AG09319 (cell line): ENCODE measurements around the gene DZIP1L.
A peak's percentile ranks its signal among the peaks of the same experiment; 100 is the strongest.

Experiments
- DNase-seq: peaks from one replicate; pipeline ENCODE4 v3.0.0-alpha.2; 2010; ENCODE audit warnings: low read depth; ENCODE audit errors: extremely low read depth
- TF ChIP-seq, protein P1 (sequence below): IDR thresholded peaks from 2 replicates; pipeline ENCODE4 v1.5.1; 2011; ENCODE audit warnings: low read depth, mild to moderate bottlenecking, inconsistent platforms, low read length, moderate library complexity

Gene DZIP1L

DNA sequence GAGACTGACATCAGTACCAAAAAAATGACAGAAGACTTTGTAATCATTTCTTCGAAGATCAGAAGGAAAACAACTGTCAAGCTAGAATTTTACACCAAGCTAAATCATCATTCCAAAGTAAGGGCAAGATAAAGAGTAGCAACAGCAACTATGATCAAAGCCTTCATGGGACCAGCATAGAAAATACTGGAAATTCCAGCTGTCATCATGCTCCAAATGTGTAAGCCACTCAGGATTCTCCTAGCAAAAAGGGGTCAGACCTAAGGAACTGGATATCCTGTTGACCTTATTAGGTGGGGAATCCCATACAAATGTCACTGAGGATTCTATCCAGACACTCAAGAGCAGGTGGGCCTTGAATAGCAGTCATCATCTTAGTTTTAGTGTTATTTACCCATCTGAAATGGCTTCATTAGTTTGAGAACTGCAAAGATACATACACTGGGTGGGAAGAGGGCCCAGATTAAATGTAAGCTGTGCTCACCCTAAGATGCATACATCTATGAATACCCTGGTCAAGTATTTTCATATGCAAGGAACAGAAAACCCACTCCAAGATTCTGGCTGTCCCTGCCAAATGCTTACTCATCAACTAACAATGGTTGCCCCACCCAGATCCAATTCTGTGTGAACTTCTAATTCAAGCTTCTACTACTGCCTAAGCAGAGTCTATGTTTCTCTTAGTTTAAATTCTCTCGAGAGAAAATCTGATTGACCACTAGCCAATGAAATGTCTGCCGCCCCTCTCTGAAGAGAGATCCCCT lies 72.0 kb downstream of the DZIP1L start:
- peak; percentile 48 for DNase-seq
- TF ChIP-seq, protein P1, sequence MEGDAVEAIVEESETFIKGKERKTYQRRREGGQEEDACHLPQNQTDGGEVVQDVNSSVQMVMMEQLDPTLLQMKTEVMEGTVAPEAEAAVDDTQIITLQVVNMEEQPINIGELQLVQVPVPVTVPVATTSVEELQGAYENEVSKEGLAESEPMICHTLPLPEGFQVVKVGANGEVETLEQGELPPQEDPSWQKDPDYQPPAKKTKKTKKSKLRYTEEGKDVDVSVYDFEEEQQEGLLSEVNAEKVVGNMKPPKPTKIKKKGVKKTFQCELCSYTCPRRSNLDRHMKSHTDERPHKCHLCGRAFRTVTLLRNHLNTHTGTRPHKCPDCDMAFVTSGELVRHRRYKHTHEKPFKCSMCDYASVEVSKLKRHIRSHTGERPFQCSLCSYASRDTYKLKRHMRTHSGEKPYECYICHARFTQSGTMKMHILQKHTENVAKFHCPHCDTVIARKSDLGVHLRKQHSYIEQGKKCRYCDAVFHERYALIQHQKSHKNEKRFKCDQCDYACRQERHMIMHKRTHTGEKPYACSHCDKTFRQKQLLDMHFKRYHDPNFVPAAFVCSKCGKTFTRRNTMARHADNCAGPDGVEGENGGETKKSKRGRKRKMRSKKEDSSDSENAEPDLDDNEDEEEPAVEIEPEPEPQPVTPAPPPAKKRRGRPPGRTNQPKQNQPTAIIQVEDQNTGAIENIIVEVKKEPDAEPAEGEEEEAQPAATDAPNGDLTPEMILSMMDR = no peak

DNA sequence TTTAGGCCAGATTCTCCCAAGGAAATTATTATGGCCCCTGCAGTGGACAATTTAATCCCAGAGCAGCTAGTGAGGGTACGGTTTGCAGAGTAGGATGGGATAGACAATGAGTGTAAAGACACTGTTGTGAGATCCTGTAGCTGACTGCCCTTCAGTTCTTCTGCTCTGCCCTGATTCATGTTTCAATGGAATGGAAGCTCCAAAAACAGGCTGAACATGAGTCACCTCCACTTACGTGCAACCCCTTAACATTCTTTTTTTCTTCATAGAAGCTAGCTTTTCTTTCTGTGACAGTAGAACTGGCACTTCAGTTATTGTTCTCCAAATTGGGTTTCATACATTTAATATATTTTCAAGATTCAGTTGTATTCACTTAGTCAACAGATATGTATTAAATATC lies 73.4 kb downstream of the DZIP1L start:
- TF ChIP-seq, protein P1 = no peak
- peak; percentile 25 for DNase-seq

DNA sequence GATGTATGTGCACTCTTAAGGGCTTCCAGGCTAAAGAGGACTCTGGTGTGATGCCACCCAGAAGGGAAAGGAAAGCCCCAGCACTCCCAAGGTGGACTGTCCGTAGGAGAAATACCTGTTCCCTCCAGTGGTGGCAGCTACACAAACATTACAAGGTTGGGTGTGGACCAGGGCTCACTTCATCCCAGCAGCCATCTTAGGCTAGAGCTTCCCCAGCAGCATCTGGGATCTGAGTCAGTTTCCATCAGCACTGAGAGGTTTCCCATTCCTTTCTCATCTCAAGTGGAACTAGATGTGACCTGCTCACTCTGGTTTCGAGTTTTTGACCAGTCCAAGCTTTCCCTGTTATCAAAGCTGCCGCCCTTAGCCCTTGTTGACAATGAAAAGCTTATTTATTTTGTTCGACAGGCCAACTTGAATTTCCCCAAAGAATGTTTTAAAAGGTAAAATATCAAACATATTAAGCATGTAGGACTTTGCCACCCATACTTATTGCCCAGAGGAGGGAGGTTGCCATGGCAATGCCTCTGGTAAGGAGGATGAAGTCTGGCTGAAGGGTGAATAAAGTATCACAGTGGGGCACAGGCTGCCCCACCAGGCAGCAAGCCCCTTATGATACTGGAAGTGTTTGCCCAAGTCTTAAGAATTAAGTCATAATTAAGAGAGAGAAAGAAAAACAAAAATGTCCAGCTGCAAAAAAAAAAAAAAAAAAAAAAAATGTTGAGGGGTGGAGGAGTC lies 76.5 kb downstream of the DZIP1L start:
- TF ChIP-seq, protein P1 = no peak
- DNase-seq = no peak

DNA sequence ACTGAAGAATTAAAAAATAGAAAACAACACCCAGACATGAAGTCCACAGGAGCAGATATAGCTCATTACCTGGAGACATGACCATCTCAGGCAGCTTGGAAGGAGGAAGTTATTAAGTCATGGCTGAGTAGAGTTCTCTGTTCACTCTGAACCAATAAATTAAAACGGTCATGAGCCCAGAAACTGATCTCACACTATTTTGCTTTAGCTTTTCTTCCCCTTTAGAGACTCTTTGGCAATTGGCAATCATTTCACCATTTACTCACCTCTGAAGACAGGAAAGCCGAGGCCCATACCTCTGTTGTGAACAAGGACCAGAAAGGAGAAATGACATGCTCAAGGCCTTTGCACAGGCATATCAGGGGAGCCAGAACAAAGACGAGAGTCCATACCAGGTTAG lies 78.8 kb downstream of the DZIP1L start:
- DNase-seq = no peak
- TF ChIP-seq, protein P1 = no peak

DNA sequence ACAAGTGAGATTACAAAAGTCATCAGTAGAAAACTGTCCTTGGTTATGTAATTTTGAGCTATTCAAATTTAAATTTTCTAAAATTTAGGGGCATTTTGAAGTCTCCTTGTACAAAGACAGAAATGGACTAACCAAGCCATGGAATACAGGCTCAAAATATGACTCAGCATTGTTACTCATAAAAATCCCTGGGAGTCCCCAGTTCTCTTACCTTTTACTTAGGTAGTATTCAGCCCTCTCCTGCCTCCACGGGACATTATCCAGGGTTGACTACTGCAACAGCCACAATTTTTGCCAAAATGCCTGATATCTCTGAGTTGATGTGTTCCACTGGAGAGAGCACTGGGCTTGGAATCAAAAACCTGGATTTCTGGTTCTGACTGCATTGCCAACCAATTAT lies 80.5 kb downstream of the DZIP1L start:
- DNase-seq = no peak
- TF ChIP-seq, protein P1 = no peak

DNA sequence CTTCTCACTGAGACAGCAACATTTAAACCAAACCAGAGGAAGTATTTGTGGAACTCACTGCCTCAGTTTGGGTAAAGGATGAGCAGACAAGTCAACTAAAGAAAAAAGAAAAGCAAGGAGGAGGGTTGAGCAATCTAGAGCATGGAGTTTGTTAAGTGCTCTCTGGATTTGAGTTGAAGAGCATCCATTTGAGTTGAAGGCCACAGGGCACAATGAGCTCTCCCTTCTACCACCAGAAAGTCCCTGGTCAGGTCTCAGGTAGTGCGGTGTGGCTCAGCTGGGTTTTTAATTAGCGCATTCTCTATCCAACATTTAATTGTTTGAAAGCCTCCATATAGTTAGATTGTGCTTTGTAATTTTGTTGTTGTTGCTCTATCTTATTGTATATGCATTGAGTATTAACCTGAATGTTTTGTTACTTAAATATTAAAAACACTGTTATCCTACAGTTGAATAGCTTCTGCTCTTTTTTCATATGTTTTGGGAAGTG lies 82.2 kb downstream of the DZIP1L start:
- TF ChIP-seq, protein P1 = no peak
- no peak for DNase-seq

DNA sequence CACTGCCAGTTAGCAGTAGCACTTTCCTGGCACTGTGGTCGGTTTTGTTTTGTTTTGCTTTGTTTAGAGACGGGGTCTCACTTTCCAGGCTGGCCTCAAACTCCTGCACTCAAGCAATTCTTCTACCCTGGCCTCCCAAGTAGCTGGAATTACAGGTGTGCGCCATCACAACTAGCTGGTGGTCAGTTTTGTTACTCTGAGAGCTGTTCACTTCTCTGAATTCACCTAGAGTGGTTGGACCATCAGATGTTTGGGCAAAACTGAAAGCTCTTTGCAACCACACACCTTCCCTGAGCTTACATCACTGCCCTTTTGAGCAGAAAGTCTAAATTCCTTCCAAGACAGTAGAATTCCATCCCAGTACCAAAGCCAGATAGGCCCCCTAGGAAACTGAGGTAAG lies 82.8 kb downstream of the DZIP1L start:
- DNase-seq = no peak
- TF ChIP-seq, protein P1 = no peak
